ENCODE data around the gene SUPT6H. TPM values are rescaled to one million over a fixed set of nuclear protein-coding genes. Genes with fewer than 3 reads are reported as not detected.

Gene SUPT6H
- total and polyA plus RNA-seq, 2 of the 8 experiments (the other 6 are each of a cell fraction or from before 2014, with no cell fraction given): 32.0 to 59.9 TPM

- no peak for TF ChIP-seq GTF2F1 (IDR thresholded peaks at IDR 0.05; ENCODE audit: borderline replicate concordance, low read depth, low read length)
These were observed 63.7 kb downstream of the SUPT6H start (continued) for GRCh38 chr17:28725660-28726225.

All from H1 (cell line).